HG03196 (cell line): ENCODE results near the gene PTPRN2.

ENCODE experiments used
- ATAC-seq: cut with Tn5 transposase; IDR thresholded peaks from one replicate; pipeline ENCODE4 v1.9.1; 2021; ENCODE audit not compliant: unreplicated experiment

The PTPRN2 gene

GRCh38 chr7:158246960-158247673 is 340.5 kb downstream of the PTPRN2 start:
- ATAC-seq, result no peak

DNA sequence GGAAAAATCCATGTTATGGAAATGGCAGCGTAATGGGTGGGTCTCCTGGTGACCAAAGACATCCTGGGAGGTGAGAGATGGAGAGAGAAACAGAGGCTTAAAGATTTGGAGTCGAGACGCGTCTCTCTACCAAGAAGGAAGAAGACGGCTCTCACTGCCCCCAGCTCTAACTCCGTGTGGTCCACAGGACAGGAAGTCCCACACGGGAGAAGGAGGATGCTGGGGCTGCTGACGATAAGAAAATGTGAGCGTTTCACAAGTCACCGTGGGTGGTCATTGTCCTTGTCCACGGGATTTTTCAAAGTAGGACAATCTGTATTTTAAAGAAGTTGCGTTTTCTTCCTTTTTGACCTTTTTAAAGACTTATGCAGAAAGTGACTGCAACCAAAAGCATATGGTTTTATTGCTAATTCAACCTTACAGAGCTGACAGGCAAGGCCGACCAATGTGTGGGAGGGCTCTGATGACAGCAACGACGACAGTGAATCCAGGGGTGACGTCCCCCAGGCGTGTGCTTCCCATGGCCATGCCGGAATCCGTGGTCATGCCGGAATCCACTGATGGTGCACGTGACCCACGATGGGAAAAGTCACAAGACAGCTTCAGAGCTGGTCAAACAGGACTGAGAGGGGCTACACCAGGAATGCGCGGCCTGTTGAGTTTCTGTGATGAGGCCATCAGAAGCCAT is 341.2 kb downstream of the PTPRN2 start:
- no peak for ATAC-seq

GRCh38 chr7:158245724-158246041 is 341.9 kb downstream of the PTPRN2 start:
- ATAC-seq, result no peak

DNA sequence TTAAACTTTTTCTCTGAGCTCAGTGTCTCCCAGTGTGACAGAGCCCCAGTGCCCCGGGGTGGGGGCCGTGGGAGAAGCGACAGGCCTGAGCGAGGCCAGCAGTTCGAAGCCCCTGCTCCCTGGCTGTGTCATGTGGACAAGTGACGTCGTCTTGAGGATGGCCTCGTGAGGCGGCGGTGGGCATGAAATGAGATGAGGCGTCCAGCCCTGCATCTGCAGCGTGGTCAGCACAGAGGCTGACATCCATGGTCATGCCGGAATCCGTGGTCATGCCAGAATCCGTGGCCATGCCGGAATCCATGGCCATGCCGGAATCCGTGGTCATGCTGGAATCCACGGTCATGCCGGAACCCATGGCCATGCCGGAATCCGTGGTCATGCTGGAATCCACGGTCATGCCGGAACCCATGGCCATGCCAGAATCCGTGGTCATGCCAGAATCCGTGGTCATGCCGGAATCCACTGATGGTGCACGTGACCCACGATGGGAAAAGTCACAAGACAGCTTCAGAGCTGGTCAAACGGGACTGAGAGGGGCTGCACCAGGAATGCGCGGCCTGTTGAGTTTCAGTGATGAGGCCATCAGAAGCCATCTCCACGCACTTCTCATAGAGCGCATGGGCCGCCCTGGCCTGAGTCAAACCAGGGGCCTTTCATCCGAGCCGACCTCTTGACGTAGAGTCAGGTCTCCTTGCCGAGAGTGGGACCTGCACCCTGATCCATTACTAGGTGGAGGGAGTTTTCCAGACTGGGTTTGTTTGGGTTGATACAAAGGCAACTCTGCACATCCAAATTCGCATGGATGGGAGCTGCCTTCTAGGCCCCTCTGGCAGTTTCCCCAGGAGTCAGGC is 342.5 kb downstream of the PTPRN2 start:
- no peak for ATAC-seq

GRCh38 chr7:158244430-158244829 is 343.2 kb downstream of the PTPRN2 start:
- ATAC-seq, result no peak

- ATAC-seq, result no peak
Observed at GRCh38 chr7:158241919-158242318, 345.7 kb downstream of the PTPRN2 start.

GRCh38 chr7:158240801-158241200 is 346.8 kb downstream of the PTPRN2 start:
- ATAC-seq, result no peak

DNA sequence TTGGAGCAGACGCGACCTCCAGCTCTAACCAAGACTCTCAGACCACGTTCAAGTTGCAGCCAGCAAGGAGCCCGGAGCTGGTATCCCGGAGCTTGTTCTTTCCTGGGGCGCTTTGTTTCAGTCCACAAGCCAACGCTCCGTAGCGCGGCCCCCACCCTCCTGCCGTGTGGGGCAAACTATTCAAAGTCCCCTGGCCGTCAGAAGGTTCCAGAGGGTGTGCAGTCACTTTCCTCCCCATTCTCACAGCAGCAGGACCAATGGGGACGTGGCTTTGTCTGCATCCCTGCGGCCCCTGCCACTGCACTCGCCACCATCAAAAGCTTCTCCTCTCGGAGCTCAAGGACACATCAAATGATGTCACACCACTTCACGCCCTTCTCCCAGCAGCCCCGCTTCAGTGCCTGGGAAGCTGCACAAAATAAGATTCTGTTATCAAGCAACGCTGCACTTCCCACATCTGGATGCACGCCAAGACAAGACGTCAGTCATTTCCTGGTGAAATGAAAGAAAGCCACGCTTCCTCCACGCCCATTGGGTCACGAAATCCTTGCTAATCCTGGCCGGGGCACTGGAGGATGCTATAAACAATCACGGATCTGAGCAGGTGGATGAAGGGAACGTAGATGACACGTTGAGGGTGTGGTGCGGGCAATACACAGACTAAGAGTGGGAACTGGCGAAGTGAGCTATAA is 348.2 kb downstream of the PTPRN2 start:
- no peak for ATAC-seq

- ATAC-seq, result no peak
Observed at GRCh38 chr7:158238616-158239289, 348.9 kb downstream of the PTPRN2 start.

- ATAC-seq, result no peak
Observed at GRCh38 chr7:158237672-158238335, 349.8 kb downstream of the PTPRN2 start.

- ATAC-seq, result no peak
Observed at GRCh38 chr7:158236400-158236799, 351.2 kb downstream of the PTPRN2 start.

- ATAC-seq, result no peak
Observed at GRCh38 chr7:158235862-158236261, 351.8 kb downstream of the PTPRN2 start.

DNA sequence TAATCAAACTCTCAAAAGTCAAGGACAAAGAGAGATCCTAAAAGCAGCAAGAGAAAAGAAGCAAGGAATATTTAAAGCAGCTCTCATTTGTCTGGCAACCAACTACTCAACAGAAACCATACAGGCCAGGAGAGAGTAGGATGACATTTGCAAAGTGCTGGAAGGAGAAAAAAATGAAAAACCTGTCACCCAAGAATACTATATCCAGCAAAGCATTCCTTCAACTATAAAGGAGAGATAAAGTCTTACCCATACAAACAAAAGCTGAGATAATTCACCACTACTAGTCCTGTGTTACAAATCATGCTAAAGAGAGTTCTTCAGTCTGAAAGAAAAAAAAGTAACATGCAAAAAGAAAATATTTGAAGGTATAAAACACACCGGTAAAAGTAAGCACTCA is 357.7 kb downstream of the PTPRN2 start:
- ATAC-seq, result no peak

DNA sequence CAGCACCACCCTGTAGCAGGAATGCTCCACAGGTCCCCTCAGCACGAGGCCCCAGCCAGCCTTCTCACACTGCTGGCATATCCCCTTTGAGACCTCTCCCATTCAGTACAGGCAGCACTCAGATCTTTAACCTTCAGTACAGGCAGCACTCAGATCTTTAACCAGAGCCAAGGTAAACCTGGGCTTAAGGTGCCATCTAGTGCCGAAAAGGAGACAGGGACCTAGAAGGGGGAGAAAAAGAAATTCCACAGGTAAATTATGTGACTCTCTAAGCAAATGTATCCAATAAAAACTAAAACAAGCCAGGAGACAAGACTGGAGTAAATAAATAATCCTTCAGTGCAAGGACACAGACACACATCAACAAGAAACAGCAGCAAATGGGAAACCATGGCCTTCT is 358.6 kb downstream of the PTPRN2 start:
- ATAC-seq, result no peak

DNA sequence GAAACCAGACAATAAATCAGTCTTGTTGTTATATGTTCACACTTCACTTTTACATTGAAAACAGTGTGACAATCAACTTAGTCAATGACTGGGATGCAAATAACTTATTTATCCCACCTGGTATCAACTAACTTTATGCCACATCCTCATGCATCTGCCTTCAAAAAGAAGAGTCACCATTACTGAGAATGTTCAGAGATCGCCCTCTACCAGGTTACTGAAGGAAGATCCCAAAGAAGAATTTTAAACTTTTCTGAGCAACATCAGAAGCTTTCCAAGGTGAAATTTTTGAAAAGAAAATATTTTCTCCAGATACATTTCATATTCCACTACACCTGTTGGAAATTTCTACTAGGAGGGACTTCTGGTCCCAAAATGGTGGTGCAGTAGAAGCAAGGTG is 359.5 kb downstream of the PTPRN2 start:
- ATAC-seq, result no peak

GRCh38 chr7:158227258-158227984 is 360.2 kb downstream of the PTPRN2 start:
- ATAC-seq, result no peak

DNA sequence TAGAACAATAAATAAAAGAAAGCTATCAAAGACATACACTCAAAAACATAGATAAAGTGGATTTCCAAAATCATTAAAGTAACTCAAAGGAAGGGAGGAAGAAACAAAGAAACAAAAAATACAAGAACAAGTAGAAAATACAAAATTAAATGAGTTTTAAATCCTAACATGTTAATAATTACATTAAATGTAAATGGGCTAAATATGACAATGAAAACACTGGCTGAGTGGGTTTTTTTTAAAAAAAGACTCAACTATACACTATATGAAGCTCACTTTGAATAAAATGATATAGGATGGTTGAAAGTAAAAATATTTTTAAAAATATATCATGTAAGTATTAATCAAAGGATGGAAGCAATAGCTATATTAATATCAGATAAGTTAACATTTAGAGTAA is 371.4 kb downstream of the PTPRN2 start:
- ATAC-seq, result no peak

DNA sequence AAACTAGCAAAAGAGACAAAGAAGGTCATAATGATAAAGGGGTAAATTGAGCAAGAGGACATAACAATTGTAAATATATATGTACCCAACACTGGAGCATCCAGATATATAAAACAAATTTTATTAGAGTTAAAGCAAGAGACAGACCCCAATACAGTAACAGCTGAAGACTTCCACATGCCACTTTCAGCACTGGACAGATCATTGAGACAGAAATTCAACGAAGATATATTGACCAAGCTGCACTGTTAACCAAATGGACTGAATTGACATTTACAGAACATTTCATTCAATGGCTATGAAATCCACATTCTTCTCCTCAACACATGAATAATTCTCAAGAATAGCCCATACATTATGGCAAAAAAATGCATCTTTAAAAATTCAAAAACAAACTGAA is 378.2 kb downstream of the PTPRN2 start:
- no peak for ATAC-seq

DNA sequence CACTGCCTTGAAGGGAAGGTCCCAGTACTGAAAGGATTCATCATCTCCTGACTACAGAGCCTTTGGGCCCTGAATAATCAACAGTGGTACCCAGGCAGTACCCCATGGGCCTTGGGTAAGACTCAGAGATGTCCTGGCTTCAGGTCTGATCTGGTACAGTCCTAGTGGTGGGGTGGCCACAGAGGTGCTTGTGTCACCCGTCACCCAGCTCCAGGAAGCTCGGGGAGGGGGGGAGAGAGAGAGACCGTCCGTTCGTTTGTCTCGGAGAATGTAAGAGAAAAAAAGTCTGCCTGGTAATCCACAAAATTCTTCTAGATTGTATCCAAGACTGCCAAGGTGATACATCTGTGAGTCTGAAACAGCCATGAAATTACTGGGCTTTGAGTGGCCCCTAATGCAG is 381.3 kb downstream of the PTPRN2 start:
- no peak for ATAC-seq

- ATAC-seq, result no peak
Observed at GRCh38 chr7:158204453-158204852, 383.2 kb downstream of the PTPRN2 start.
